GM20431 (cell line): ENCODE measurements around the gene CABP4.
"Not testable (repeated sequence)": the region's sequence is repeated elsewhere in the genome, so short reads cannot be mapped to it uniquely, and the experiment has no call there.

ENCODE experiments used
- in situ Hi-C: fragments of 300-500 bp; cut with MseI, MboI; formaldehyde crosslinking; loops from one replicate; pipeline ENCODE4 v1.15.0; 2020; ENCODE audit warnings: low sequenced_read_pairs; ENCODE audit not compliant: unreplicated experiment

Gene CABP4

DNA sequence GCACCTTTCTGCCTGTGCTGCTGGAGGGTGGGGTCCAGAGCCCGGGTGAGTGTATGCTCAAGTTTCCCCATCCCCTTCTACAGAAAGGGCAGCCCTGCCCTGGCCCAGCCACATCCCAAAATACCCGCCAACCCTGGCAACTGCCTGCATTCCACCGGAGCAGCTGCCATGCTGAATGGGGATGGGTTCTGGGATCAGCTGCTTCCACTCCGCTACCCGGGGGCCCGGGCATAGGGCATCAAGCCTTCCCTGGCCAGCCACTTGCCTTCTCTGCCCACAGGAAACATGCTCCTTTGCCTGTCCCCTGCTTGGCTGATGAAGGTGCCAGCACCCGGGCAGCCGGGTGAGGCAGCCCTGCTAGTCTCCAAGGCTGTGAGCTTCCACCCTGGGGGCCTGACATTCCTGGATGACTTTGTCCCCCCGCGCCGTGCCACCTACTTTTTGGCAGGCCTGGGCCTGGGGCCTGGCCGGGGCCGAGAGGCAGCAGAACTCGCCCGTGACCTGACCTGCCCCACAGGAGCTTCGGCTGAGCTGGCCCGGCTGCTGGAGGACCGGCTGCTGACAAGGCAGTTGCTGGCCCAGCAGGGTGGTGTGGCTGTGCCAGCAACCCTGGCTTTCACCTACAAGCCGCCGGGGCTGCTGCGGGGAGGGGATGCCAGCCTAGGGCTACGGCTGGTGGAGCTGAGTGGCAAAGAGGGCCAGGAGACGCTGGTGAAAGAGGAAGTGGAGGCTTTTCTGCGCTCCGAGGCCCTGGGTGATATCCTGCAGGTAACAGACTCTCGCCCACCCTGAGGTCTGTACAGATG is 36.5 kb upstream of the CABP4 start:
- in situ Hi-C loops: no loop called here

DNA sequence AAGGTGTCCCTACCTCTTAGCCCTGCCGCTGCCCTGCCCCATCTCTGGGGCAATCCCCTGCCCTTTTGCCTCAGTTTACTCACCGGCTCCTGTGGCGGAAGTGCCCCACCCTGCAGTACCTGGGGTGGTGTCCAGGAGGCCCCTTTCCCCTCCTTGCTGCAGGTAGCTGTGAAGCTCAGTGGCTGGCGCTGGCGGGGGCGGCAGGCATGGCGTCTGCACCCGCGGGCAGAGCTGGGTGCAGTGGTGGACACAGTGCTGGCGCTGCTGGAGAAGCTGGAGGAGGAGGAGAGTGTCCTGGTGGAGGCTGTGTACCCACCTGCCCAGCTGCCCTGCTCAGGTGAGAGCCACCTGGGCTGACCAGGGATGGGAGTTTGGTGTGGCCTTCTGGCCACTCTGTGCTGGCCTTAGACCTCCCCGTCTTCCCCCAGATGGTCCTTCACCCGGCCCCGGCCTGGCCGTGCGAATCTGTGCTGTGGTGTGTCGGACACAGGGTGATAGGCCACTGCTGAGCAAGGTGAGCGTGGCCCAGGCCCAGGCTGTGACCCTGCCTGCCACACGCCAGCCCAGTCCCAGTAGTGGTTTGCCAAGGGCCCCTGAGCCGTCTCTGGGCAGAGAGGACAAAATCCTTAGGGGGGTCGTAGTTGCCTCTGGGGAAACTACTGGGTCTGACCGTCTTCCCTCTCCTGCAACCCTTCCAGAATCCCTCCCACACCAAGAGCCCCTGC is 35.7 kb upstream of the CABP4 start:
- in situ Hi-C loops: no loop called here

GRCh38 chr11:67420147-67420645 is 35.0 kb upstream of the CABP4 start:
- in situ Hi-C loops: no loop called here

GRCh38 chr11:67420646-67421429 is 34.3 kb upstream of the CABP4 start:
- in situ Hi-C loops: no loop called here

GRCh38 chr11:67421430-67422031 is 33.6 kb upstream of the CABP4 start:
- in situ Hi-C loops: no loop called here

GRCh38 chr11:67422891-67423290 is 32.3 kb upstream of the CABP4 start:
- in situ Hi-C loops: no loop called here

DNA sequence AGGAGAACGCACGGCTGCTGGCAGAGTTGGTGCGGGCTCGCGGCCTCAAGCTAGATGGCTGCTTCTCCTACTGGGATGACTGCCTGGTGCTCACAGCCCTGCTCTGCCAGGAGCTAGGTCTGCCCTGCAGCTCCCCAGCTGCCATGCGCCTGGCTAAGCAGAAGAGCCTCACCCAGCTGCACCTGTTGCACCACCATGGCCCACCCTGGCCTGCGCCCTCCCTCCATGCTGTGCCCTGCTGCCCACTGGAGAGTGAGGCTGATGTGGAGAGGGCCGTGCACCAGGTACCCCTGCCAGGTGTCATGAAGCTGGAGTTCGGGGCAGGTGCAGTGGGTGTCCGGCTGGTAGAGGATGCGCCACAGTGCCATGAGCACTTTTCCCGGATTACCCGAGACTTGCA is 31.7 kb upstream of the CABP4 start:
- in situ Hi-C loops: no loop called here

- in situ Hi-C loops: no loop called here
These were observed 31.1 kb upstream of the CABP4 start for GRCh38 chr11:67423891-67424613.

DNA sequence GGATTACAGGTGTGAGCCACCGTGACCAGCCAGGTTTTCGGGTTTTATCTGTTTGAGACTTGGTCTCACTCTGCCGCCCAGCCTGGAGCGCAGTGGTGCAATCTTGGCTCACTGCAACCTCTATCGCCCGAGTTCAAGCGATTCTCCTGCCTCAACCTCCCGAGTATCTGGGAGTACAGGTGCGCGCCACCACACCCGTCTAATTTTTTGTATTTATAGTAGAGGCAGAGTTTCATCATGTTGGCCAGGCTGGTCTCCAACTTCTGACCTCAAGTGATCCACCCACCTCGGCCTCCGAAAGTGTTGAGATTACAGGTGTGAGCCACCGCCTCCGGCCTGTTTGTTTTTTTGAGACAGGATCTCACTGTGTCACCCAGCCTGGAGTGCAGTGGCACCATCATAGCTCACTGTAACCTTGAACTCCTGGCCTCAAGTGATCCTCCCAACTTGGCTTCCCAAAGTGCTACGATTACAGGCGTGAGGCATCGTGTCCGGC is 27.7 kb upstream of the CABP4 start:
- in situ Hi-C loops: not testable (repeated sequence)

DNA sequence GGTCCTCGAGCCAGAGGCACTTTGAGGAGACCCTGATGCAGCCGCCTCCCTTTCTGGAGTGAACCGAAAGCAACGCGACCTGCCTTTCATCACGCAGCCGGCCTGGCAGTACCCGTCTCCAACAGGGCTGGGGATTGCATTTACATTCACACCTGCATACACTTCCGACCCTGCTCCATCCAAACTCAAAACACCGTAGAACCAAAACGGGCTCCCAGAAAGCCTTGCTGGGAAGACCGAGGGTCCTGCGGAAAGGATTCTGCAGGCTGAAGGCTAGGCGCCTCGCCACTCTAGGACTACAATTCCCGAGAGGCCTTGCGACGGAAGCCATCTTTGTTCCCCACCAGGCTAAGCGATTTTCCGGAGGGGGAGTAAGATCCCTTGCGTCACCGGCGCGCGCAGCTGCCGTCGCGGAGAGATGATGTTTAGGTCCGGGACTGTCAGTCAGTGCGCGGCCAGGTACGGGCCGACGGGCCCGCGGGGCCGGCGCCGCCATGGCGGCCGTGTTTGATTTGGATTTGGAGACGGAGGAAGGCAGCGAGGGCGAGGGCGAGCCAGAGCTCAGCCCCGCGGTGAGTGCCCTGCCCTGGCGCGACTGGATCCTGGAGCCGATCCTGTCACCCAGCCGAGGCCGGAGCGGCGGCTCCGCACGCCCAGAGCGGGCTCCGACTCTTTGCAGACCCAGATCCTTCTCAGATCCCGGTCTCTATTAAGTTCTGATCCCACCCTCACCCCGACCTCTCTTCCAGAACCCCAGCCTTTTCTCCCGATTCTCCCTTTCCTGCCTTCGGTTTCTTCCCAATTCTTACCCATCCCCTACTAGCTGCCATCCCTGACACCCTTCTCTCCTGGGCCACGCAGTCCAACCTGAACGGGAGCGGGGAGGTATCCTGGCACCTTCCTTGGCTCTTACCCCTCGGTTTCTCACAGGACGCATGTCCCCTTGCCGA is 26.8 kb upstream of the CABP4 start, which contains the start of gene RPS6KB2:
RPS6KB2 (plus strand) TSS at position 443 of the 950 bp plus-strand sequence; CDS start at position 495, 52 bp downstream.
- in situ Hi-C loops: no loop called here

- in situ Hi-C loops: no loop called here
These were observed 26.0 kb upstream of the CABP4 start for GRCh38 chr11:67429038-67429668.

DNA sequence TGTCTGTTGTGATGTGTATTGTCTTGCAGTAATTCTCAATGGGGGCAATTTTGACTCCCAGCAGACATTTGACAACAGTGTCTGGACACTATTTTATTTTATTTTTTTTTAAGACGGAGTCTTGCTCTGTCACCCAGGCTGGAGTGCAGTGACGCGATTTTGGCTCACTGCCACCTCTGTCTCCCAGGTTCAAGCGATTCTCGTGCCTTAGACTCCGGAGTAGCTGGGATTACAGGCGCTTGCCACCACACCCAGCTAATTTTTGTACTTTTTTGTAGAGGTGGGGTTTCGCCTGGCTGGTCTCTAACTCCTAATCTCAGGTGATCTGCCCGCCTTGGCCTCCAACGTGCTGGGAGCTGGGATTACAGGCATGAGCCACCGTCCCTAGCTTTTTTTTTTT is 25.4 kb upstream of the CABP4 start:
- in situ Hi-C loops: no loop called here

- in situ Hi-C loops: no loop called here
These were observed 23.6 kb upstream of the CABP4 start for GRCh38 chr11:67431346-67432249.

GRCh38 chr11:67432655-67433349 is 22.4 kb upstream of the CABP4 start:
- in situ Hi-C loops: no loop called here

- in situ Hi-C loops: no loop called here
These were observed 21.4 kb upstream of the CABP4 start for GRCh38 chr11:67433536-67434394.
